H1 (cell line): Measurements from ENCODE around the gene KLHL17. TPM values are rescaled to one million over a fixed set of nuclear protein-coding genes. Genes with fewer than 3 reads are reported as not detected.

ENCODE experiments used
- CTCF ChIA-PET: fragments of 300-600 bp; sonication (Branson Sonifier 250); formaldehyde crosslinking; loops from one replicate; lab custom pipeline; 2021; ENCODE audit not compliant: partially characterized antibody; lab: Charles Lee
- POLR2A ChIA-PET: fragments of 300-600 bp; sonication (Branson Sonifier 250); formaldehyde crosslinking; loops from one replicate; lab custom pipeline; 2021; ENCODE audit warnings: inconsistent platforms; ENCODE audit not compliant: partially characterized antibody; lab: Charles Lee
- DNase-seq, 2 experiments: peaks; one replicate each; pipeline versions ENCODE4 v3.0.0 to v3.0.0-alpha.2; 2010 to 2022; ENCODE audit warnings: low spot score in 2 of 2, low read depth in 1 of 2, mixed read lengths in 1 of 2
- FAIRE-seq: peaks from 2 replicates; lab custom pipeline; 2011; peaks lifted over from hg19 to GRCh38; lab: Jason Lieb, UNC
- H2AFZ ChIP-seq: 2 replicates; pipeline ENCODE4 v1.8.1; 2012; ENCODE audit warnings: low read length, inconsistent platforms
- H2AK5ac ChIP-seq: 2 replicates; pipeline ENCODE4 v1.6.1; 2013; ENCODE audit warnings: low read depth, low read length
- H2BK120ac ChIP-seq: replicated peaks from 2 replicates; pipeline ENCODE3; 2013; ENCODE audit warnings: low read depth, low read length, inconsistent platforms
- H2BK12ac ChIP-seq: 2 replicates; pipeline ENCODE4 v1.6.1; 2013; ENCODE audit warnings: low read depth, low read length
- H2BK15ac ChIP-seq: 2 replicates; pipeline ENCODE4 v1.6.1; 2013; ENCODE audit warnings: low read length
- H2BK20ac ChIP-seq: 2 replicates; pipeline ENCODE4 v1.6.1; 2013; ENCODE audit warnings: low read length
- H2BK5ac ChIP-seq: 2 replicates; pipeline ENCODE4 v1.6.1; 2013; ENCODE audit warnings: low read depth, low read length
- H3K14ac ChIP-seq: 2 replicates; pipeline ENCODE4 v1.6.1; 2013; ENCODE audit warnings: inconsistent platforms; ENCODE audit not compliant: insufficient read length
- H3K18ac ChIP-seq: 2 replicates; pipeline ENCODE4 v1.6.1; 2013; ENCODE audit warnings: low read length; ENCODE audit errors: extremely low read depth
- H3K23ac ChIP-seq: 2 replicates; pipeline ENCODE4 v1.6.1; 2013; ENCODE audit warnings: inconsistent platforms; ENCODE audit not compliant: insufficient read length
- H3K23me2 ChIP-seq: 2 replicates; pipeline ENCODE4 v1.6.1; 2013; ENCODE audit warnings: low read depth, low read length
- H3K27ac ChIP-seq: 2 replicates; pipeline ENCODE4 v1.6.1; 2011; ENCODE audit warnings: low read depth, low read length, inconsistent platforms
- H3K27me3 ChIP-seq, 4 experiments: replicated peaks in 1 of 4; 1 replicate in 1 of 4; 2 replicates in 3 of 4; pipeline versions ENCODE4 v1.6.1 to v1.8.1; 2011 to 2013; ENCODE audit warnings: low read length in 3 of 4, mild to moderate bottlenecking in 3 of 4, inconsistent platforms in 2 of 4, mixed read lengths in 2 of 4, moderate library complexity in 1 of 4; ENCODE audit not compliant: control insufficient read depth in 3 of 4, insufficient read depth in 3 of 4; ENCODE audit errors: extremely low read depth in 1 of 4
- H3K36me3 ChIP-seq, 4 experiments: 2 replicates each; pipeline versions ENCODE4 v1.6.1 to v1.8.1; 2011 to 2013; ENCODE audit warnings: mild to moderate bottlenecking in 4 of 4, low read length in 3 of 4, moderate library complexity in 2 of 4, control low read depth in 1 of 4, inconsistent platforms in 1 of 4; ENCODE audit not compliant: insufficient read depth in 4 of 4, control insufficient read depth in 2 of 4
- H3K4ac ChIP-seq: replicated peaks from 2 replicates; pipeline ENCODE3; 2013; ENCODE audit warnings: low read length, low read depth, mixed read lengths, inconsistent platforms; ENCODE audit not compliant: insufficient read length
- H3K4me1 ChIP-seq, 4 experiments: replicated peaks in 1 of 4; 1 replicate in 1 of 4; 2 replicates in 3 of 4; pipeline versions ENCODE4 v1.6.1 to v1.8.1; 2011 to 2013; ENCODE audit warnings: low read length in 3 of 4, inconsistent platforms in 2 of 4, mixed read lengths in 1 of 4; ENCODE audit not compliant: insufficient read depth in 4 of 4, control insufficient read depth in 3 of 4
- H3K4me2 ChIP-seq, 2 experiments: 2 replicates each; pipeline versions ENCODE4 v1.6.1 to v1.8.1; 2011 to 2013; ENCODE audit warnings: low read depth in 2 of 2, low read length in 2 of 2, control low read depth in 1 of 2, inconsistent platforms in 1 of 2, mild to moderate bottlenecking in 1 of 2; ENCODE audit not compliant: insufficient read depth in 1 of 2
- H3K4me3 ChIP-seq, 4 experiments: fragments of 200-600, 300-600 bp in 1 of 4; sonication (generic), shearing (Covaris generic), sonication (Bioruptor Twin) in 1 of 4; 2 replicates each; pipeline versions ENCODE4 v1.5.1 to v1.8.1; 2011 to 2016; ENCODE audit warnings: low read length in 4 of 4, low read depth in 3 of 4, control low read depth in 2 of 4, inconsistent platforms in 2 of 4, mild to moderate bottlenecking in 2 of 4, mixed read lengths in 1 of 4, moderate library complexity in 1 of 4; ENCODE audit not compliant: insufficient read depth in 2 of 4; ENCODE audit errors: extremely low read depth in 1 of 4
- H3K56ac ChIP-seq: replicated peaks from 2 replicates; pipeline ENCODE3; 2013; ENCODE audit warnings: low read depth, mild to moderate bottlenecking, mixed read lengths, low read length, inconsistent platforms; ENCODE audit not compliant: insufficient read length
- H3K79me1 ChIP-seq: 2 replicates; pipeline ENCODE4 v1.6.1; 2013; ENCODE audit warnings: low read depth, low read length, control low read depth
- H3K79me2 ChIP-seq, 2 experiments: 2 replicates each; pipeline versions ENCODE4 v1.6.1 to v1.8.1; 2012 to 2013; ENCODE audit warnings: low read length in 2 of 2, mild to moderate bottlenecking in 2 of 2, inconsistent platforms in 1 of 2; ENCODE audit not compliant: insufficient read depth in 2 of 2, control insufficient read depth in 1 of 2
- H3K9ac ChIP-seq, 4 experiments: replicated peaks in 1 of 4; 1 replicate in 1 of 4; 2 replicates in 3 of 4; pipeline versions ENCODE4 v1.6.1 to v1.8.1; 2011 to 2013; ENCODE audit warnings: low read depth in 3 of 4, low read length in 3 of 4, control low read depth in 2 of 4, mild to moderate bottlenecking in 2 of 4, moderate library complexity in 2 of 4, inconsistent platforms in 1 of 4; ENCODE audit errors: extremely low read depth in 1 of 4
- H3K9me3 ChIP-seq, 2 experiments: 2 replicates each; pipeline versions ENCODE4 v1.6.1 to v1.8.1; 2012 to 2013; ENCODE audit warnings: mild to moderate bottlenecking in 2 of 2, moderate library complexity in 2 of 2, control low read depth in 1 of 2, inconsistent platforms in 1 of 2, low read depth in 1 of 2, low read length in 1 of 2, mixed read lengths in 1 of 2; ENCODE audit not compliant: insufficient read depth in 2 of 2
- H4K20me1 ChIP-seq, 2 experiments: replicated peaks in 1 of 2; 2 replicates each; pipeline versions ENCODE3 to v1.8.1; 2011 to 2013; ENCODE audit warnings: inconsistent platforms in 2 of 2, low read length in 2 of 2, mild to moderate bottlenecking in 1 of 2; ENCODE audit not compliant: insufficient read depth in 2 of 2, control insufficient read depth in 1 of 2
- H4K5ac ChIP-seq: 2 replicates; pipeline ENCODE4 v1.6.1; 2013; ENCODE audit warnings: low read length, low read depth, mixed read lengths, inconsistent platforms; ENCODE audit not compliant: insufficient read length
- H4K8ac ChIP-seq: 2 replicates; pipeline ENCODE4 v1.8.0; 2013; ENCODE audit warnings: mild to moderate bottlenecking, moderate library complexity, low read length, inconsistent platforms; ENCODE audit not compliant: insufficient read depth; ENCODE audit errors: extremely low read depth
- H4K91ac ChIP-seq: replicated peaks from 2 replicates; pipeline ENCODE3; 2013; ENCODE audit warnings: low read length, mixed read lengths, inconsistent platforms; ENCODE audit not compliant: insufficient read length
- ATF2 ChIP-seq: IDR thresholded peaks from 2 replicates; pipeline ENCODE4 v1.6.1; 2012; ENCODE audit warnings: low read length, inconsistent platforms
- CHD2 ChIP-seq: IDR thresholded peaks from 2 replicates; pipeline ENCODE4 v1.6.1; 2012; ENCODE audit warnings: low read length, improper control_type of control experiment
- CREB1 ChIP-seq: IDR thresholded peaks from 2 replicates; pipeline ENCODE4 v1.6.1; 2012; ENCODE audit warnings: inconsistent platforms
- E2F6 ChIP-seq: IDR thresholded peaks from 2 replicates; pipeline ENCODE4 v1.6.1; 2012; ENCODE audit warnings: inconsistent platforms
- JUN ChIP-seq: IDR thresholded peaks from 2 replicates; pipeline ENCODE4 v1.6.1; 2011; ENCODE audit warnings: low read depth, mild to moderate bottlenecking, improper control_type of control experiment, low read length
- RAD21 ChIP-seq, 2 experiments: IDR thresholded peaks in 1 of 2; conservative IDR thresholded peaks in 1 of 2; 2 replicates each; pipeline ENCODE4 v1.6.1; 2011; ENCODE audit warnings: low read depth in 2 of 2, low read length in 2 of 2, improper control_type of control experiment in 1 of 2, inconsistent platforms in 1 of 2, mild to moderate bottlenecking in 1 of 2, moderate library complexity in 1 of 2
- SIX5 ChIP-seq: IDR thresholded peaks from 2 replicates; pipeline ENCODE4 v1.6.1; 2011; ENCODE audit warnings: mild to moderate bottlenecking, low read depth, low read length
- TAF7 ChIP-seq: optimal IDR thresholded peaks from 2 replicates; pipeline ENCODE3; 2011; ENCODE audit warnings: low read depth, mild to moderate bottlenecking, inconsistent platforms, low read length, moderate library complexity, borderline replicate concordance
- TCF12 ChIP-seq: IDR thresholded peaks from 2 replicates; pipeline ENCODE4 v1.6.1; 2011; ENCODE audit warnings: low read depth, mild to moderate bottlenecking, low read length
- WGBS, 2 experiments: shearing (Covaris generic) in 1 of 2; methylation state at CpG; one replicate each; pipeline versions ENCODE4 v1.1.6 to v1.1.7; 2013 to 2015; ENCODE audit warnings: low lambda C conversion rate in 2 of 2, mixed read lengths in 2 of 2, inconsistent platforms in 1 of 2, low coverage in 1 of 2, missing lambda C conversion rate in 1 of 2; ENCODE audit not compliant: insufficient replicate concordance in 2 of 2, insufficient coverage in 1 of 2, insufficient read length in 1 of 2; ENCODE audit errors: extremely low coverage in 1 of 2, missing lambda C conversion rate in 1 of 2; 5-methylcytosine and 5-hydroxymethylcytosine counted together
- polyA plus RNA-seq, 7 experiments: library from polyadenylated mRNA; depleted of rRNA in 3 of 7; stranded (reverse) in 5 of 7; unstranded in 2 of 7; fragments of >200 nt in 5 of 7; fragments of 200-250 nt in 2 of 7; gene quantifications; 1 replicate in 5 of 7; 2 replicates in 1 of 7; 4 replicates in 1 of 7; pipeline versions ENCODE4 v1.2.1 to v1.2.3, GENCODE V29; 2011 to 2013; ENCODE audit warnings: missing spikeins in 2 of 7, mixed read lengths in 2 of 7
- total RNA-seq: library from RNA; stranded (reverse); fragmentation: NEBNext Ultra II Directional; extraction: Animal tissue kit (Norgen Biotek cat#: 25700); gene quantifications from 2 replicates; pipeline ENCODE4 v1.2.1, GENCODE V29; 2021

The KLHL17 gene
- total and polyA plus RNA-seq, 2 of the 8 experiments (the other 6 are each of a cell fraction or from before 2014, with no cell fraction given): 32.6 to 36.1 TPM

- H3K79me1 ChIP-seq: no peaks in the 10 kb centered on the region
- H3K23ac ChIP-seq: no peak overlapping the region
- H2BK15ac ChIP-seq: no peak overlapping the region
- H3K9ac ChIP-seq: no peak overlapping the region
- H3K27me3 ChIP-seq: peaks cover 47 to 80% (median 69%) of the 10 kb centered on the region in 4 experiments
- H3K4ac ChIP-seq: peak overlapping the region; percentile 69
- 19% methylated on average over 57 of the region's 75 CpGs; no CpG with 5 or more reads in 1 of the 2 experiments for WGBS, 2 experiments
- no peak overlapping the region for H4K5ac ChIP-seq
- no peak overlapping the region for H3K56ac ChIP-seq
- H4K20me1 ChIP-seq: peaks cover 0 to 8% of the 10 kb centered on the region in 2 experiments
- peak overlapping the region; percentile 93 for H3K18ac ChIP-seq
- POLR2A ChIA-PET: interaction anchor here (1.0 to 2.6 kb wide), 5 partner anchors 16 to 57 kb away, joined by 3 to 20 read pairs (median 4); partner anchors contain the start of gene PERM1
- no peaks in the 10 kb centered on the region; a peak in 1 of 4 replicates for H3K9me3 ChIP-seq
- CTCF ChIA-PET: interaction anchor here (0.6 to 3.6 kb wide), 8 partner anchors 9 to 124 kb away, joined by 3 to 40 read pairs (median 4); partner anchors contain the start of genes AGRN and PERM1
- no peak overlapping the region for H2BK5ac ChIP-seq
- no peak overlapping the region for H3K14ac ChIP-seq
- H3K79me2 ChIP-seq: no peaks in the 10 kb centered on the region
- peak overlapping the region; percentile 56 to 65 for H3K4me2 ChIP-seq
- peak overlapping the region; percentile 3; the same call in 1 of the 2 replicates for H2BK12ac ChIP-seq
- no peak overlapping the region; the same call in 1 of the 2 replicates for H4K8ac ChIP-seq
- H3K4me3 ChIP-seq: peak overlapping the region; percentile 8 to 77 (median 35); a peak in 6 of 8 replicates
- FAIRE-seq (no peak), DNase-seq (peak in 1 of 2 experiments; percentile 63)
- no peak overlapping the region for H2BK120ac ChIP-seq
- H3K27ac ChIP-seq: no peak overlapping the region
- peaks cover 0 to 18% (median 0%) of the 10 kb centered on the region in 4 experiments; a peak in 1 of 8 replicates for H3K36me3 ChIP-seq
- H2AFZ ChIP-seq: no peak overlapping the region
- H4K91ac ChIP-seq: peak overlapping the region; percentile 40
- H3K23me2 ChIP-seq: peaks cover 13% of the 10 kb centered on the region; the same call in 1 of the 2 replicates
- no peak overlapping the region for H2BK20ac ChIP-seq
- H2AK5ac ChIP-seq: no peak overlapping the region
- H3K4me1 ChIP-seq: peaks cover 0 to 22% (median 12%) of the 10 kb centered on the region in 4 experiments; a peak in 6 of 7 replicates
- TF ChIP-seq RAD21 (IDR thresholded peaks at IDR 0.05 in 1 of 2, conservative IDR thresholded peaks at IDR 0.05 in 1 of 2; ENCODE audit: low read depth in 2 of 2, low read length in 2 of 2): peak in 1 of 2 experiments; percentile 14; a peak in 1 of 4 replicates
- no peak for TF ChIP-seq TCF12
- TF ChIP-seq CHD2: no peak
- TF ChIP-seq TAF7: no peak
- no peak for TF ChIP-seq CREB1
- TF ChIP-seq E2F6: peak; percentile 40
- TF ChIP-seq SIX5: no peak
- TF ChIP-seq JUN: no peak
- no peak for TF ChIP-seq ATF2
Measured at GRCh38 chr1:997993-998744, 37.8 kb downstream of the KLHL17 start.
